ENCODE results near the gene PDSS1. TPM values are rescaled to one million over a fixed set of nuclear protein-coding genes. Genes with fewer than 3 reads are reported as not detected.

Gene PDSS1
- total and polyA plus RNA-seq, 2 of the 4 experiments (the other 2 are of a cell fraction): 9.7 to 13.2 TPM

GRCh38 chr10:26776258-26776657 is 78.8 kb downstream of the PDSS1 start:
- Histone ChIP-seq H3K27ac (ENCODE audit: insufficient read depth, low read length) (no peak overlapping the region), H3K36me3 (ENCODE audit: control insufficient read depth, insufficient read depth, low read length) (no peaks in the 10 kb centered on the region), H3K23ac (ENCODE audit: low read depth, low read length) (no peak overlapping the region), H4K20me1 (ENCODE audit: insufficient read depth, low read length) (peaks cover 17% of the 10 kb centered on the region), H3K79me1 (ENCODE audit: low read depth in 1 of 2, low read length in 2 of 2) (peaks cover 24 to 58% of the 10 kb centered on the region in 2 experiments), H3K9me3 (ENCODE audit: control insufficient read depth, insufficient read depth, low read length) (no peaks in the 10 kb centered on the region), H4K8ac (ENCODE audit: low read depth in 2 of 2, low read length in 2 of 2) (no peak overlapping the region), H3K9ac (ENCODE audit: low read depth, low read length) (no peak overlapping the region), H2BK20ac (ENCODE audit: low read depth, low read length) (no peak overlapping the region), H2BK120ac (ENCODE audit: low read depth, low read length) (no peak overlapping the region), H4K91ac (ENCODE audit: insufficient read depth, low read depth, low read length) (no peak overlapping the region), H2BK15ac (ENCODE audit: low read depth, low read length) (no peak overlapping the region), H2BK5ac (ENCODE audit: low read depth, low read length, poor library complexity, severe bottlenecking) (no peak overlapping the region), H3K56ac (ENCODE audit: extremely low read depth, insufficient read depth, low read length) (no peak overlapping the region), H2AK5ac (ENCODE audit: low read depth, low read length) (no peak overlapping the region), H2AFZ (replicated peaks; ENCODE audit: low read length, poor library complexity) (no peak overlapping the region), H3K18ac (ENCODE audit: low read depth, low read length) (no peak overlapping the region), H2AK9ac (replicated peaks; ENCODE audit: low read depth, low read length, poor library complexity) (no peak overlapping the region), H3K9me1 (ENCODE audit: insufficient read depth, low read length) (peaks cover 8% of the 10 kb centered on the region), H3K4me1 (ENCODE audit: control insufficient read depth, insufficient read depth, low read length) (peaks cover 3% of the 10 kb centered on the region), H3K4me3 (ENCODE audit: insufficient read depth, low read depth, low read length) (no peak overlapping the region), H4K5ac (ENCODE audit: low read depth, low read length) (no peak overlapping the region), H3K4me2 (ENCODE audit: low read depth, low read length) (no peak overlapping the region), H3K14ac (replicated peaks; ENCODE audit: low read depth, low read length) (no peak overlapping the region), H3K4ac (ENCODE audit: low read depth, low read length) (no peak overlapping the region), H3K27me3 (ENCODE audit: control insufficient read depth, insufficient read depth, low read length) (no peaks in the 10 kb centered on the region)
- DNase-seq (no peak), ATAC-seq (ENCODE audit: low read depth) (no peak)
- dilution Hi-C loops (cut with HindIII; ENCODE audit: low sequenced_read_pairs, unreplicated experiment) (no loop called here), in situ Hi-C loops (cut with MboI; ENCODE audit: low sequenced_read_pairs) (no loop called here), intact Hi-C loops (cut with micrococcal nuclease) (no loop called here)
- CTCF ChIA-PET: no interaction called here
- no CpG with 5 or more reads among the region's 1 CpG for WGBS, 2 experiments (ENCODE audit: extremely low coverage in 2 of 2, insufficient read length in 1 of 2)
- BruUV-seq (replicated peaks): no TSS peak
- POLR2A ChIA-PET (ENCODE audit: unreplicated experiment): no interaction called here
- no peak for TF ChIP-seq RCOR1 (IDR thresholded peaks at IDR 0.05; ENCODE audit: insufficient replicate concordance, low read length)
- no peak for TF ChIP-seq RFX5 (IDR thresholded peaks at IDR 0.05; ENCODE audit: low read depth, low read length)
- TF ChIP-seq SMC3 (IDR thresholded peaks at IDR 0.05; ENCODE audit: low read depth, low read length): no peak
- TF ChIP-seq, protein P1, sequence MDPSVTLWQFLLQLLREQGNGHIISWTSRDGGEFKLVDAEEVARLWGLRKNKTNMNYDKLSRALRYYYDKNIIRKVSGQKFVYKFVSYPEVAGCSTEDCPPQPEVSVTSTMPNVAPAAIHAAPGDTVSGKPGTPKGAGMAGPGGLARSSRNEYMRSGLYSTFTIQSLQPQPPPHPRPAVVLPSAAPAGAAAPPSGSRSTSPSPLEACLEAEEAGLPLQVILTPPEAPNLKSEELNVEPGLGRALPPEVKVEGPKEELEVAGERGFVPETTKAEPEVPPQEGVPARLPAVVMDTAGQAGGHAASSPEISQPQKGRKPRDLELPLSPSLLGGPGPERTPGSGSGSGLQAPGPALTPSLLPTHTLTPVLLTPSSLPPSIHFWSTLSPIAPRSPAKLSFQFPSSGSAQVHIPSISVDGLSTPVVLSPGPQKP (IDR thresholded peaks at IDR 0.05; ENCODE audit: borderline replicate concordance, low read depth, low read length): no peak
- TF ChIP-seq CHD1 (IDR thresholded peaks at IDR 0.05; ENCODE audit: low read depth, low read length): no peak
